H1 (cell line): ENCODE results near the gene RHBDF1. TPM values are rescaled to one million over a fixed set of nuclear protein-coding genes. Genes with fewer than 3 reads are reported as not detected.

Experiments used
- PHF8 ChIP-seq: fragments of 200-600 bp; sonication (generic); conservative IDR thresholded peaks from 2 replicates; pipeline ENCODE4 v1.7.1; 2012; ENCODE audit warnings: low read depth, mild to moderate bottlenecking, inconsistent platforms, low read length, moderate library complexity
- SP1 ChIP-seq: IDR thresholded peaks from 2 replicates; pipeline ENCODE4 v1.6.1; 2011; ENCODE audit warnings: low read depth, low read length
- SUZ12 ChIP-seq: fragments of 200-600 bp; sonication (generic); IDR thresholded peaks from 2 replicates; pipeline ENCODE4 v1.6.1; 2012; ENCODE audit warnings: mild to moderate bottlenecking, inconsistent platforms, low read length, moderate library complexity, mixed read lengths
- TEAD4 ChIP-seq: IDR thresholded peaks from 2 replicates; pipeline ENCODE4 v1.6.1; 2012; ENCODE audit warnings: low read depth, low read length, inconsistent platforms, mixed read lengths
- YY1 ChIP-seq: IDR thresholded peaks from 2 replicates; pipeline ENCODE4 v1.6.1; 2011; ENCODE audit warnings: low read depth, mild to moderate bottlenecking, low read length
- polyA plus RNA-seq, 7 experiments: library from polyadenylated mRNA; depleted of rRNA in 3 of 7; stranded (reverse) in 5 of 7; unstranded in 2 of 7; fragments of >200 nt in 5 of 7; fragments of 200-250 nt in 2 of 7; gene quantifications; 1 replicate in 5 of 7; 2 replicates in 1 of 7; 4 replicates in 1 of 7; pipeline versions ENCODE4 v1.2.1 to v1.2.3, GENCODE V29; 2011 to 2013; ENCODE audit warnings: missing spikeins in 2 of 7, mixed read lengths in 2 of 7
- total RNA-seq: library from RNA; stranded (reverse); fragmentation: NEBNext Ultra II Directional; extraction: Animal tissue kit (Norgen Biotek cat#: 25700); gene quantifications from 2 replicates; pipeline ENCODE4 v1.2.1, GENCODE V29; 2021
- TF ChIP-seq, protein P1 (sequence below): IDR thresholded peaks from 2 replicates; pipeline ENCODE4 v1.6.1; 2012; ENCODE audit warnings: low read length, inconsistent platforms
- TF ChIP-seq, protein P2 (sequence below): fragments of 300-600 bp; sonication (generic); IDR thresholded peaks from 2 replicates; pipeline ENCODE4 v1.7.1; 2012; ENCODE audit warnings: low read length, moderate library complexity, mild to moderate bottlenecking, inconsistent platforms; ENCODE audit not compliant: insufficient replicate concordance

Gene RHBDF1
- total and polyA plus RNA-seq, 2 of the 8 experiments (the other 6 are each of a cell fraction or from before 2014, with no cell fraction given) = 37.4 to 51.6 TPM

DNA sequence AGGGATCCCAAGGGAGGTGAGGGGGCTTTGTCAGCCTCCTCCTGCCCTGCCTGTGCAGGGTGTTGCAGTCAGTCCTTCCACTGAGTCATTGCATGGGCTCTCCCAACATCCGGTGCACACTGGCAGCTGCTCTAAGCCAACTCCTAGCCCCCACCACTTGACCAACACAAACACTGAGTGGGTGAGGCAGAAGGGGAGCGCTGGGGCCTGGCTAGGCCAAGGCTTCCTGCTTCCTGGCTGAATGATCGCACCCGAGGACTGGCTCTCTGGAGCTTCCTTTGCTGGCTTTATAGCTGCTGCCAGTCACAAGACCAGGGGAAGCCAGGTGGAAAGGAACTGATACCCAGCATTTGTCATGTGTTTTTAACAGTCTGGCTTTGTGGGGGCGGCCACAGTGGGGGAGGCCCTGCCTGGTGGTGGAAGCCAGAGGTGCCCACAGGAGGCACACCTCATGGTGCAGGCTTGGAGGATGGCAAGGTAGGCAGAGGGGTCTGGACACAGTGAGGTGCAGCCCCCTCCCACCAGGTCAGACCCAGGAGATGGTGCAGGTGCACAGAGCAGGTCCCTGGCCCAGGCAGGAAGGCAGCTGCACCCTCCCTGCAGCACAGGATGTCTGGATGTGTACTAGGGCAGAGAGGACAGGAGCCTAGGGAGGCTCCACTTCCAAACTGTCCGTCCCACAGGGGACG is 12.4 kb upstream of the RHBDF1 start (continued):
- TF ChIP-seq, protein P1, sequence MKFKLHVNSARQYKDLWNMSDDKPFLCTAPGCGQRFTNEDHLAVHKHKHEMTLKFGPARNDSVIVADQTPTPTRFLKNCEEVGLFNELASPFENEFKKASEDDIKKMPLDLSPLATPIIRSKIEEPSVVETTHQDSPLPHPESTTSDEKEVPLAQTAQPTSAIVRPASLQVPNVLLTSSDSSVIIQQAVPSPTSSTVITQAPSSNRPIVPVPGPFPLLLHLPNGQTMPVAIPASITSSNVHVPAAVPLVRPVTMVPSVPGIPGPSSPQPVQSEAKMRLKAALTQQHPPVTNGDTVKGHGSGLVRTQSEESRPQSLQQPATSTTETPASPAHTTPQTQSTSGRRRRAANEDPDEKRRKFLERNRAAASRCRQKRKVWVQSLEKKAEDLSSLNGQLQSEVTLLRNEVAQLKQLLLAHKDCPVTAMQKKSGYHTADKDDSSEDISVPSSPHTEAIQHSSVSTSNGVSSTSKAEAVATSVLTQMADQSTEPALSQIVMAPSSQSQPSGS = no peak
- no peak for TF ChIP-seq SUZ12
- no peak for TF ChIP-seq TEAD4
- no peak for TF ChIP-seq SP1
- TF ChIP-seq YY1 = no peak
- no peak for TF ChIP-seq PHF8
- TF ChIP-seq, protein P2, sequence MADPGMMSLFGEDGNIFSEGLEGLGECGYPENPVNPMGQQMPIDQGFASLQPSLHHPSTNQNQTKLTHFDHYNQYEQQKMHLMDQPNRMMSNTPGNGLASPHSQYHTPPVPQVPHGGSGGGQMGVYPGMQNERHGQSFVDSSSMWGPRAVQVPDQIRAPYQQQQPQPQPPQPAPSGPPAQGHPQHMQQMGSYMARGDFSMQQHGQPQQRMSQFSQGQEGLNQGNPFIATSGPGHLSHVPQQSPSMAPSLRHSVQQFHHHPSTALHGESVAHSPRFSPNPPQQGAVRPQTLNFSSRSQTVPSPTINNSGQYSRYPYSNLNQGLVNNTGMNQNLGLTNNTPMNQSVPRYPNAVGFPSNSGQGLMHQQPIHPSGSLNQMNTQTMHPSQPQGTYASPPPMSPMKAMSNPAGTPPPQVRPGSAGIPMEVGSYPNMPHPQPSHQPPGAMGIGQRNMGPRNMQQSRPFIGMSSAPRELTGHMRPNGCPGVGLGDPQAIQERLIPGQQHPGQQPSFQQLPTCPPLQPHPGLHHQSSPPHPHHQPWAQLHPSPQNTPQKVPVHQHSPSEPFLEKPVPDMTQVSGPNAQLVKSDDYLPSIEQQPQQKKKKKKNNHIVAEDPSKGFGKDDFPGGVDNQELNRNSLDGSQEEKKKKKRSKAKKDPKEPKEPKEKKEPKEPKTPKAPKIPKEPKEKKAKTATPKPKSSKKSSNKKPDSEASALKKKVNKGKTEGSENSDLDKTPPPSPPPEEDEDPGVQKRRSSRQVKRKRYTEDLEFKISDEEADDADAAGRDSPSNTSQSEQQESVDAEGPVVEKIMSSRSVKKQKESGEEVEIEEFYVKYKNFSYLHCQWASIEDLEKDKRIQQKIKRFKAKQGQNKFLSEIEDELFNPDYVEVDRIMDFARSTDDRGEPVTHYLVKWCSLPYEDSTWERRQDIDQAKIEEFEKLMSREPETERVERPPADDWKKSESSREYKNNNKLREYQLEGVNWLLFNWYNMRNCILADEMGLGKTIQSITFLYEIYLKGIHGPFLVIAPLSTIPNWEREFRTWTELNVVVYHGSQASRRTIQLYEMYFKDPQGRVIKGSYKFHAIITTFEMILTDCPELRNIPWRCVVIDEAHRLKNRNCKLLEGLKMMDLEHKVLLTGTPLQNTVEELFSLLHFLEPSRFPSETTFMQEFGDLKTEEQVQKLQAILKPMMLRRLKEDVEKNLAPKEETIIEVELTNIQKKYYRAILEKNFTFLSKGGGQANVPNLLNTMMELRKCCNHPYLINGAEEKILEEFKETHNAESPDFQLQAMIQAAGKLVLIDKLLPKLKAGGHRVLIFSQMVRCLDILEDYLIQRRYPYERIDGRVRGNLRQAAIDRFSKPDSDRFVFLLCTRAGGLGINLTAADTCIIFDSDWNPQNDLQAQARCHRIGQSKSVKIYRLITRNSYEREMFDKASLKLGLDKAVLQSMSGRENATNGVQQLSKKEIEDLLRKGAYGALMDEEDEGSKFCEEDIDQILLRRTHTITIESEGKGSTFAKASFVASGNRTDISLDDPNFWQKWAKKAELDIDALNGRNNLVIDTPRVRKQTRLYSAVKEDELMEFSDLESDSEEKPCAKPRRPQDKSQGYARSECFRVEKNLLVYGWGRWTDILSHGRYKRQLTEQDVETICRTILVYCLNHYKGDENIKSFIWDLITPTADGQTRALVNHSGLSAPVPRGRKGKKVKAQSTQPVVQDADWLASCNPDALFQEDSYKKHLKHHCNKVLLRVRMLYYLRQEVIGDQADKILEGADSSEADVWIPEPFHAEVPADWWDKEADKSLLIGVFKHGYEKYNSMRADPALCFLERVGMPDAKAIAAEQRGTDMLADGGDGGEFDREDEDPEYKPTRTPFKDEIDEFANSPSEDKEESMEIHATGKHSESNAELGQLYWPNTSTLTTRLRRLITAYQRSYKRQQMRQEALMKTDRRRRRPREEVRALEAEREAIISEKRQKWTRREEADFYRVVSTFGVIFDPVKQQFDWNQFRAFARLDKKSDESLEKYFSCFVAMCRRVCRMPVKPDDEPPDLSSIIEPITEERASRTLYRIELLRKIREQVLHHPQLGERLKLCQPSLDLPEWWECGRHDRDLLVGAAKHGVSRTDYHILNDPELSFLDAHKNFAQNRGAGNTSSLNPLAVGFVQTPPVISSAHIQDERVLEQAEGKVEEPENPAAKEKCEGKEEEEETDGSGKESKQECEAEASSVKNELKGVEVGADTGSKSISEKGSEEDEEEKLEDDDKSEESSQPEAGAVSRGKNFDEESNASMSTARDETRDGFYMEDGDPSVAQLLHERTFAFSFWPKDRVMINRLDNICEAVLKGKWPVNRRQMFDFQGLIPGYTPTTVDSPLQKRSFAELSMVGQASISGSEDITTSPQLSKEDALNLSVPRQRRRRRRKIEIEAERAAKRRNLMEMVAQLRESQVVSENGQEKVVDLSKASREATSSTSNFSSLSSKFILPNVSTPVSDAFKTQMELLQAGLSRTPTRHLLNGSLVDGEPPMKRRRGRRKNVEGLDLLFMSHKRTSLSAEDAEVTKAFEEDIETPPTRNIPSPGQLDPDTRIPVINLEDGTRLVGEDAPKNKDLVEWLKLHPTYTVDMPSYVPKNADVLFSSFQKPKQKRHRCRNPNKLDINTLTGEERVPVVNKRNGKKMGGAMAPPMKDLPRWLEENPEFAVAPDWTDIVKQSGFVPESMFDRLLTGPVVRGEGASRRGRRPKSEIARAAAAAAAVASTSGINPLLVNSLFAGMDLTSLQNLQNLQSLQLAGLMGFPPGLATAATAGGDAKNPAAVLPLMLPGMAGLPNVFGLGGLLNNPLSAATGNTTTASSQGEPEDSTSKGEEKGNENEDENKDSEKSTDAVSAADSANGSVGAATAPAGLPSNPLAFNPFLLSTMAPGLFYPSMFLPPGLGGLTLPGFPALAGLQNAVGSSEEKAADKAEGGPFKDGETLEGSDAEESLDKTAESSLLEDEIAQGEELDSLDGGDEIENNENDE = no peak
